Measurements from ENCODE around the gene SLC7A1. TPM values are rescaled to one million over a fixed set of nuclear protein-coding genes. Genes with fewer than 3 reads are reported as not detected.

Gene SLC7A1
- total and polyA plus RNA-seq, 2 of the 8 experiments (the other 6 are each of a cell fraction or from before 2014, with no cell fraction given) = 26.8 to 114 TPM

DNA sequence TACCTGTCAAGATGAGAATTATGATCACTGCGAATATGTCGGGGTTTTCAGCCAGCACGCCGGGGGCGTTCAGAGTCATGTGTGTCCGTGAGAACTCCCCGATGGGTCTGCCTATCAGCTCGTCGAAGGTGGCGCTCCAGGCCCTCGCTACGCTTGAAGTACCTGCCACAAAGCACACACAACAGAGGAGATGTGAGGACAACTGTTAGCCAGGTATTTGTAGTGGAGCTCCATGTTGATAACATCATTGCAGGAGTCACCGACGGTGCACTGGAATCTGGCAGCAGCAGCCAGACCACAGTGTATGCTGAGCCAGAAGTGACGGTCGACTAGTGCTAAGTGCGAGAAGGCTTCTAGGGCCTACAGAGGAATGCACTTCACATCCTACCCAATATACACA is 62.7 kb downstream of the SLC7A1 start (continued):
- TF ChIP-seq, protein P1, sequence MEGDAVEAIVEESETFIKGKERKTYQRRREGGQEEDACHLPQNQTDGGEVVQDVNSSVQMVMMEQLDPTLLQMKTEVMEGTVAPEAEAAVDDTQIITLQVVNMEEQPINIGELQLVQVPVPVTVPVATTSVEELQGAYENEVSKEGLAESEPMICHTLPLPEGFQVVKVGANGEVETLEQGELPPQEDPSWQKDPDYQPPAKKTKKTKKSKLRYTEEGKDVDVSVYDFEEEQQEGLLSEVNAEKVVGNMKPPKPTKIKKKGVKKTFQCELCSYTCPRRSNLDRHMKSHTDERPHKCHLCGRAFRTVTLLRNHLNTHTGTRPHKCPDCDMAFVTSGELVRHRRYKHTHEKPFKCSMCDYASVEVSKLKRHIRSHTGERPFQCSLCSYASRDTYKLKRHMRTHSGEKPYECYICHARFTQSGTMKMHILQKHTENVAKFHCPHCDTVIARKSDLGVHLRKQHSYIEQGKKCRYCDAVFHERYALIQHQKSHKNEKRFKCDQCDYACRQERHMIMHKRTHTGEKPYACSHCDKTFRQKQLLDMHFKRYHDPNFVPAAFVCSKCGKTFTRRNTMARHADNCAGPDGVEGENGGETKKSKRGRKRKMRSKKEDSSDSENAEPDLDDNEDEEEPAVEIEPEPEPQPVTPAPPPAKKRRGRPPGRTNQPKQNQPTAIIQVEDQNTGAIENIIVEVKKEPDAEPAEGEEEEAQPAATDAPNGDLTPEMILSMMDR (IDR thresholded peaks at IDR 0.05; ENCODE audit: control extremely low read depth in 1 of 3, insufficient read depth in 1 of 3, low read depth in 1 of 3, low read length in 3 of 3) = no peak
- TF ChIP-seq USF2 (IDR thresholded peaks at IDR 0.05; ENCODE audit: low read length) (no peak), POU5F1 (IDR thresholded peaks at IDR 0.05; ENCODE audit: low read depth, low read length) (no peak), GABPA (IDR thresholded peaks at IDR 0.05; ENCODE audit: borderline replicate concordance, insufficient read depth, low read length) (no peak)

All from H1 (cell line).